22Rv1 (cell line): ENCODE measurements around the gene RUNX3.

Experiments used
- ZFX ChIP-seq: fragments of 450-650 bp; IDR thresholded peaks from 2 replicates; pipeline ENCODE4 v1.6.1; 2017; ENCODE audit warnings: antibody characterized with exemption, borderline replicate concordance
- TF ChIP-seq, protein P1 (sequence below): fragments of 450-650 bp; IDR thresholded peaks from 2 replicates; pipeline ENCODE4 v1.5.1; 2017; ENCODE audit warnings: mild to moderate bottlenecking

DNA sequence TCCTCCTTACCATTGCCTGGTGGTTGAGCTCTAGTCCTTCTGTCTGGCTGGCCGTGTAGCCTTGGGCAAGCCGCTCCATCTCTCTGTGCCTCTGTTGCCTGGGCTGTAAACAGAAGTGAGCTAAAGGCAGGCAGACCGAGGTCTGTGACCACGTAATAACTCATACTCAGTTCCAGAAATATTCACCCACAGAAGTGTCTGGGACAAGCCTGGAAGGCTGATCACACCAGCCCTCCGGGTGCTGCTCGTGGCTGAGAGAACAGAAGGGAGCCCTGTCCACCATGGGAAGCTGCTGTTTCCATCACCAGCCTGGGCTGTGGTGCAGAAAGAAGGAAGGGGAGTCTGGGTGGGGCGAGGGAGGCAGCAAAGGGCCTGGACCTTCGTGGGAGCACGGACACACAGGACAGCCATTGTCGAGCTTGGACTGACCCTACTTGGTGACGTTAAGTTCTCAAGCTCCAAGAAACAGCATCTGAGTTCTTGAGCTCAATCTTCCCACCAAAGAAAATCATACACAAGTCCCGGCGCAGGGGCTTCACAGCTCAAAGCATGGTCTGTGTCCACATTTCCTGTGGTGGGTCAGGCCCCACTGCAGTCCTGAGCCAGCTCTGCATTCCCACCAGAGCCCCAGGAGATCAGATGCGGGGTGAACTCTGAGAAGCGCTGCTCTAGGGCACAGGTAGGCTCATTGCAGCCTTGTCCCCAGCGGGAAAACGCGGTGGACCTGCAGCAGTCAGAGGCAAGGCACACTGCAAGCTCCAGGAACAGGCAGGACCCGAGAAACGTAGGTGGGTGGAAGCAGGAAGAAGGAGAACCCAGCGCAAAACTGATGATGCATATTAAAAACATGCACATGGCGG, 61.8 kb downstream of the RUNX3 start:
- TF ChIP-seq, protein P1, sequence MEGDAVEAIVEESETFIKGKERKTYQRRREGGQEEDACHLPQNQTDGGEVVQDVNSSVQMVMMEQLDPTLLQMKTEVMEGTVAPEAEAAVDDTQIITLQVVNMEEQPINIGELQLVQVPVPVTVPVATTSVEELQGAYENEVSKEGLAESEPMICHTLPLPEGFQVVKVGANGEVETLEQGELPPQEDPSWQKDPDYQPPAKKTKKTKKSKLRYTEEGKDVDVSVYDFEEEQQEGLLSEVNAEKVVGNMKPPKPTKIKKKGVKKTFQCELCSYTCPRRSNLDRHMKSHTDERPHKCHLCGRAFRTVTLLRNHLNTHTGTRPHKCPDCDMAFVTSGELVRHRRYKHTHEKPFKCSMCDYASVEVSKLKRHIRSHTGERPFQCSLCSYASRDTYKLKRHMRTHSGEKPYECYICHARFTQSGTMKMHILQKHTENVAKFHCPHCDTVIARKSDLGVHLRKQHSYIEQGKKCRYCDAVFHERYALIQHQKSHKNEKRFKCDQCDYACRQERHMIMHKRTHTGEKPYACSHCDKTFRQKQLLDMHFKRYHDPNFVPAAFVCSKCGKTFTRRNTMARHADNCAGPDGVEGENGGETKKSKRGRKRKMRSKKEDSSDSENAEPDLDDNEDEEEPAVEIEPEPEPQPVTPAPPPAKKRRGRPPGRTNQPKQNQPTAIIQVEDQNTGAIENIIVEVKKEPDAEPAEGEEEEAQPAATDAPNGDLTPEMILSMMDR = no peak
- TF ChIP-seq ZFX = no peak
